WTC11 (cell line): ENCODE measurements around the gene GRM4. TPM values are rescaled to one million over a fixed set of nuclear protein-coding genes. Genes with fewer than 3 reads are reported as not detected.

Source experiments
- ATAC-seq: fragments of 200-7000 bp; cut with Tn5 transposase; 2 replicates; pipeline ENCODE4 v1.10.0; 2021; ENCODE audit warnings: mild to moderate bottlenecking, moderate library complexity
- CTCF ChIA-PET: fragments of 300-600 bp; sonication (Branson Sonifier 250); formaldehyde crosslinking; loops from one replicate; lab custom pipeline; 2021; ENCODE audit warnings: antibody characterized with exemption; lab: Charles Lee
- POLR2A ChIA-PET: fragments of 350-600 bp; sonication (Branson Sonifier 250); formaldehyde crosslinking; loops from one replicate; lab custom pipeline; 2021; ENCODE audit warnings: antibody characterized with exemption; lab: Charles Lee
- DNase-seq: peaks from one replicate; pipeline ENCODE4 v3.0.0; 2021; ENCODE audit warnings: low spot score
- H3K27ac Mint-ChIP-seq: 2 replicates; pipeline ENCODE4 v1.8.0; 2021; ENCODE audit warnings: mixed read lengths
- H3K27me3 Mint-ChIP-seq: 2 replicates; pipeline ENCODE4 v1.8.0; 2021; ENCODE audit warnings: low read depth, mild to moderate bottlenecking, moderate library complexity, mixed read lengths
- H3K36me3 Mint-ChIP-seq: 2 replicates; pipeline ENCODE4 v1.8.0; 2021; ENCODE audit warnings: mixed read lengths
- H3K4me1 Mint-ChIP-seq: 2 replicates; pipeline ENCODE4 v1.8.0; 2022; ENCODE audit warnings: mixed read lengths
- H3K4me3 Mint-ChIP-seq: 2 replicates; pipeline ENCODE4 v1.8.0; 2021; ENCODE audit warnings: mild to moderate bottlenecking, moderate library complexity, mixed read lengths
- H3K9me3 Mint-ChIP-seq: 2 replicates; pipeline ENCODE4 v1.8.0; 2021; ENCODE audit warnings: mixed read lengths
- ERG ChIP-seq: fragments of 250-450 bp; sonication (Bioruptor Pico); IDR thresholded peaks from 2 replicates; pipeline ENCODE4 v1.8.0; 2021; ENCODE audit warnings: mild to moderate bottlenecking
- ESRRA ChIP-seq: sonication (generic); formaldehyde crosslinking; IDR thresholded peaks from 2 replicates; pipeline ENCODE4 v1.8.1; 2022; ENCODE audit warnings: mild to moderate bottlenecking, missing genetic modification reagents, borderline replicate concordance
- GABPB1 ChIP-seq: sonication (generic); formaldehyde crosslinking; IDR thresholded peaks from 2 replicates; pipeline ENCODE4 v1.8.1; 2023; ENCODE audit warnings: mild to moderate bottlenecking, missing genetic modification reagents
- JUN ChIP-seq: sonication (generic); formaldehyde crosslinking; IDR thresholded peaks from 2 replicates; pipeline ENCODE4 v1.8.0; 2023; ENCODE audit warnings: mild to moderate bottlenecking, missing genetic modification reagents
- KAT7 ChIP-seq: sonication (generic); formaldehyde crosslinking; IDR thresholded peaks from 2 replicates; pipeline ENCODE4 v1.8.1; 2023; ENCODE audit warnings: missing genetic modification reagents, mild to moderate bottlenecking, borderline replicate concordance
- NR2C2 ChIP-seq: sonication (generic); formaldehyde crosslinking; IDR thresholded peaks from 2 replicates; pipeline ENCODE4 v1.8.0; 2022; ENCODE audit warnings: mild to moderate bottlenecking, missing genetic modification reagents
- OVOL2 ChIP-seq: fragments of 250-450 bp; sonication (Bioruptor Pico); IDR thresholded peaks from 2 replicates; pipeline ENCODE4 v1.9.0; 2021; ENCODE audit warnings: mild to moderate bottlenecking, borderline replicate concordance
- SOX15 ChIP-seq: fragments of 250-450 bp; sonication (Bioruptor Pico); IDR thresholded peaks from 2 replicates; pipeline ENCODE4 v1.9.0; 2021; ENCODE audit warnings: mild to moderate bottlenecking
- SP1 ChIP-seq: sonication (generic); formaldehyde crosslinking; conservative IDR thresholded peaks from 2 replicates; pipeline ENCODE4 v1.8.1; 2022; ENCODE audit warnings: missing genetic modification reagents
- TEAD1 ChIP-seq: sonication (generic); formaldehyde crosslinking; IDR thresholded peaks from 2 replicates; pipeline ENCODE4 v1.8.0; 2022; ENCODE audit warnings: mild to moderate bottlenecking, missing genetic modification reagents
- ZNF138 ChIP-seq: sonication (generic); formaldehyde crosslinking; conservative IDR thresholded peaks from 2 replicates; pipeline ENCODE4 v1.8.1; 2022; ENCODE audit warnings: mild to moderate bottlenecking, moderate library complexity, missing genetic modification reagents
- ZNF512 ChIP-seq: sonication (generic); formaldehyde crosslinking; IDR thresholded peaks from 2 replicates; pipeline ENCODE4 v1.8.1; 2022; ENCODE audit warnings: missing genetic modification reagents, borderline replicate concordance
- total RNA-seq: library from RNA; stranded (reverse); gene quantifications from 3 replicates; pipeline ENCODE4 v1.2.3, GENCODE V29; 2021
- TF ChIP-seq, protein P1 (sequence below): fragments of 250-450 bp; sonication (Bioruptor Pico); conservative IDR thresholded peaks from 2 replicates; pipeline ENCODE4 v1.9.0; 2021; ENCODE audit warnings: mild to moderate bottlenecking
- TF ChIP-seq, protein P2 (sequence below): sonication (generic); formaldehyde crosslinking; IDR thresholded peaks from 2 replicates; pipeline ENCODE4 v1.8.1; 2023; ENCODE audit warnings: mild to moderate bottlenecking, missing genetic modification reagents, borderline replicate concordance
- TF ChIP-seq, protein P3 (sequence below): fragments of 200-600 bp; IDR thresholded peaks from 2 replicates; pipeline ENCODE4 v1.8.0; 2022; ENCODE audit warnings: antibody characterized with exemption

The GRM4 gene
- total RNA-seq, 1 experiment from 2014 or later: 34.5 TPM

- TF ChIP-seq ZNF512 (CRISPR knock-in tag): no peak
- no peak for TF ChIP-seq ESRRA (CRISPR knock-in tag)
- TF ChIP-seq, protein P1, sequence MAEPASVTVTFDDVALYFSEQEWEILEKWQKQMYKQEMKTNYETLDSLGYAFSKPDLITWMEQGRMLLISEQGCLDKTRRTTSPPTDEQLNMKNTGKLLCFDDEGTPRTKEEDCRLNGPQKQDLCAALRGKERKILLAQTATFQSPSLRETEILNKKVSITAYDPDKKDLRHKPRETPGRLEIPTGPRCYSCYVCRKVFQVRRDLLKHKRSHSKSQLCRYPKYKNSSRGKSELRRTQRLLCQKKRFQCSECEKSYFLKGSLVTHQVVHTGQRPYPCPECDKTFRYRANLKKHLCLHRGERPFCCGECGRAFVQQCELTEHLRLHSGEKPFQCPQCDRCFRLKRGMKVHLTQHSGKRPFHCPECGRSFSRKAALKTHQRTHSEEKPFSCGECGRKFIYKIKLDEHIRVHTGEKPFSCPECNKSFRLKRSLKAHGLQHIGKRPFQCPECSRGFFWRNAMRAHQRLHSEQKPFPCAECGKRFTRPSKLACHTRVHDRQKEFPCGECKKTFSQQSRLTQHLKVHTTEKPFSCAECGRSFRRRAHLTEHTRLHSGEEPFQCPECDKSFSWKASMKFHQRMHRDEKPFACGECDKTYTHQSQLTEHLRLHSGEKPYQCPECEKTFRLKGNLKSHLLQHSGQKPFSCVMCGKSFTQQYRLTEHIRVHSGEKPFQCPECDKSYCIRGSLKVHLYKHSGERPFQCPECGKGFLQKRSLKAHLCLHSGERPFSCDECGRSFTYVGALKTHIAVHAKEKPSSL (CRISPR knock-in tag): no peak
Measured at GRCh38 chr6:33991610-33992009, 154.3 kb downstream of the GRM4 start (continued).

GRCh38 chr6:33990061-33990541 is 155.8 kb downstream of the GRM4 start:
- peaks cover 57% of the 10 kb centered on the region for H3K27me3 Mint-ChIP-seq
- CTCF ChIA-PET: interaction anchor here (2.4 kb wide), 1 partner anchor 37 kb away, joined by 6 read pairs; no protein-coding TSS in a partner anchor
- no peak overlapping the region for H3K27ac Mint-ChIP-seq

DNA sequence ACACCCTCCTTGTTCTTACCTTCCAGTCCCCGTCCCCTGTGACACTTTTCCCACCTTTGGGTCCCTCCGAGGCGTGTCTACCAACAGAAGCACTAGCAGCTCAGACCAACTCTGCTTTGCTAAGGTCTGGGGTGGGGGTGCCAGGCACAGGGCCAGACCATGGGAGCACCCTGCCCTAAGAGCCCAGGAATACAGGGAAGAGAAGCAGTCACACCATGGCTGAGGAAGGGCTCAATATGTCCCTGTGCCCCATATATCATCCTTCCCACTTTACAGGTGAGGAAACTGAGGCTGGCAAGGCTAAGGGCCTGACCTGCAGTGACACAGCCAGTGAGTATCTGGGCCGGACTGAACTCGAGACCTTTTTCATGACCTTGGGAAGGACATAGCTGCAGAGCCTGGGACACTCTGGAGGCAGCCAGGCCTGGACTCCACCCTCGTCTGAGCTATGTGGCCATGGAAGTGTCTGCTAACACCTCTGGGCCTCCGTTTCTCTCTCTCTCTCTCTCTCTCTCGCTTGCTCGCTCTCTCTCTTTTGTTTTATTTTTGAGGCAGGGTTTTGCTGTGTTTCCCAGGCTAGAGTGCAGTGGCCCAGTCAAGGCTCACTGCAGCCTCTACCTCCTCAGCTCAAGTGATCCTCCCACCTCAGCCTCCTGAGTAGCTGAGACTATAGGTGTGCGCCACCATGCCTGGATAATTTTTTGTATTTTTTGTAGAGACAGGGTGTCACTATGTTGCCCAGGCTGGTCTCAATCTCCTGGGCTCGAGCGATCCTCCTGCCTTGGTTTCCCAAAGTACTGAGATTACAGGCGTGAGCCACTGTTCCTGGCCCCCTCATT is 156.7 kb downstream of the GRM4 start:
- Mint-ChIP-seq H3K9me3 (peaks cover 12% of the 10 kb centered on the region), H3K27ac (no peak overlapping the region), H3K36me3 (peaks cover 10% of the 10 kb centered on the region), H3K27me3 (peaks cover 54% of the 10 kb centered on the region), H3K4me3 (no peak overlapping the region), H3K4me1 (peaks cover 25% of the 10 kb centered on the region)
- ATAC-seq (no peak), DNase-seq (no peak)
- ChIA-PET CTCF (no interaction called here), POLR2A (interaction anchor here (0.7 kb wide), 1 partner anchor 1002 kb away, joined by 3 read pairs; no protein-coding TSS in a partner anchor)
- TF ChIP-seq ZNF138: no peak
- TF ChIP-seq SOX15 (CRISPR knock-in tag): no peak
- no peak for TF ChIP-seq NR2C2 (CRISPR knock-in tag)
- TF ChIP-seq TEAD1 (CRISPR knock-in tag): no peak
- TF ChIP-seq JUN (CRISPR knock-in tag): no peak
- no peak for TF ChIP-seq GABPB1 (CRISPR knock-in tag)
- TF ChIP-seq ZNF512 (CRISPR knock-in tag): no peak
- TF ChIP-seq KAT7 (CRISPR knock-in tag): no peak
- TF ChIP-seq, protein P2, sequence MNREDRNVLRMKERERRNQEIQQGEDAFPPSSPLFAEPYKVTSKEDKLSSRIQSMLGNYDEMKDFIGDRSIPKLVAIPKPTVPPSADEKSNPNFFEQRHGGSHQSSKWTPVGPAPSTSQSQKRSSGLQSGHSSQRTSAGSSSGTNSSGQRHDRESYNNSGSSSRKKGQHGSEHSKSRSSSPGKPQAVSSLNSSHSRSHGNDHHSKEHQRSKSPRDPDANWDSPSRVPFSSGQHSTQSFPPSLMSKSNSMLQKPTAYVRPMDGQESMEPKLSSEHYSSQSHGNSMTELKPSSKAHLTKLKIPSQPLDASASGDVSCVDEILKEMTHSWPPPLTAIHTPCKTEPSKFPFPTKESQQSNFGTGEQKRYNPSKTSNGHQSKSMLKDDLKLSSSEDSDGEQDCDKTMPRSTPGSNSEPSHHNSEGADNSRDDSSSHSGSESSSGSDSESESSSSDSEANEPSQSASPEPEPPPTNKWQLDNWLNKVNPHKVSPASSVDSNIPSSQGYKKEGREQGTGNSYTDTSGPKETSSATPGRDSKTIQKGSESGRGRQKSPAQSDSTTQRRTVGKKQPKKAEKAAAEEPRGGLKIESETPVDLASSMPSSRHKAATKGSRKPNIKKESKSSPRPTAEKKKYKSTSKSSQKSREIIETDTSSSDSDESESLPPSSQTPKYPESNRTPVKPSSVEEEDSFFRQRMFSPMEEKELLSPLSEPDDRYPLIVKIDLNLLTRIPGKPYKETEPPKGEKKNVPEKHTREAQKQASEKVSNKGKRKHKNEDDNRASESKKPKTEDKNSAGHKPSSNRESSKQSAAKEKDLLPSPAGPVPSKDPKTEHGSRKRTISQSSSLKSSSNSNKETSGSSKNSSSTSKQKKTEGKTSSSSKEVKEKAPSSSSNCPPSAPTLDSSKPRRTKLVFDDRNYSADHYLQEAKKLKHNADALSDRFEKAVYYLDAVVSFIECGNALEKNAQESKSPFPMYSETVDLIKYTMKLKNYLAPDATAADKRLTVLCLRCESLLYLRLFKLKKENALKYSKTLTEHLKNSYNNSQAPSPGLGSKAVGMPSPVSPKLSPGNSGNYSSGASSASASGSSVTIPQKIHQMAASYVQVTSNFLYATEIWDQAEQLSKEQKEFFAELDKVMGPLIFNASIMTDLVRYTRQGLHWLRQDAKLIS (CRISPR knock-in tag): no peak
- no peak for TF ChIP-seq SP1 (CRISPR knock-in tag)

More at GRCh38 chr6:33990061-33990541, 155.8 kb downstream of the GRM4 start:
- H3K36me3 Mint-ChIP-seq: peaks cover 10% of the 10 kb centered on the region
- DNase-seq (no peak), ATAC-seq (no peak)
- POLR2A ChIA-PET: interaction anchor here (0.7 kb wide), 1 partner anchor 1001 kb away, joined by 3 read pairs; no protein-coding TSS in a partner anchor
- peaks cover 17% of the 10 kb centered on the region for H3K4me1 Mint-ChIP-seq
- TF ChIP-seq, protein P3, sequence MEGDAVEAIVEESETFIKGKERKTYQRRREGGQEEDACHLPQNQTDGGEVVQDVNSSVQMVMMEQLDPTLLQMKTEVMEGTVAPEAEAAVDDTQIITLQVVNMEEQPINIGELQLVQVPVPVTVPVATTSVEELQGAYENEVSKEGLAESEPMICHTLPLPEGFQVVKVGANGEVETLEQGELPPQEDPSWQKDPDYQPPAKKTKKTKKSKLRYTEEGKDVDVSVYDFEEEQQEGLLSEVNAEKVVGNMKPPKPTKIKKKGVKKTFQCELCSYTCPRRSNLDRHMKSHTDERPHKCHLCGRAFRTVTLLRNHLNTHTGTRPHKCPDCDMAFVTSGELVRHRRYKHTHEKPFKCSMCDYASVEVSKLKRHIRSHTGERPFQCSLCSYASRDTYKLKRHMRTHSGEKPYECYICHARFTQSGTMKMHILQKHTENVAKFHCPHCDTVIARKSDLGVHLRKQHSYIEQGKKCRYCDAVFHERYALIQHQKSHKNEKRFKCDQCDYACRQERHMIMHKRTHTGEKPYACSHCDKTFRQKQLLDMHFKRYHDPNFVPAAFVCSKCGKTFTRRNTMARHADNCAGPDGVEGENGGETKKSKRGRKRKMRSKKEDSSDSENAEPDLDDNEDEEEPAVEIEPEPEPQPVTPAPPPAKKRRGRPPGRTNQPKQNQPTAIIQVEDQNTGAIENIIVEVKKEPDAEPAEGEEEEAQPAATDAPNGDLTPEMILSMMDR: no peak
- TF ChIP-seq ERG (CRISPR knock-in tag) (no peak), OVOL2 (CRISPR knock-in tag) (no peak)
- H3K4me3 Mint-ChIP-seq: no peak overlapping the region
- peaks cover 15% of the 10 kb centered on the region for H3K9me3 Mint-ChIP-seq
